Adrenal gland (tissue), 12 donors: ENCODE results near the gene DOCK6. TPM values are rescaled to one million over a fixed set of nuclear protein-coding genes. Genes with fewer than 3 reads are reported as not detected.

Experiments
- DNase-seq, 7 donors: peaks; one replicate each; pipeline ENCODE4 v3.0.0-alpha.2; 2019 to 2020
- H3K27ac ChIP-seq, 5 donors: fragments of 200-600 bp; sonication (generic) in 4 of 5; 1 replicate in 3 of 5; 2 replicates in 2 of 5; pipeline versions ENCODE4 v1.5.1 to v1.8.0; 2016 to 2020; ENCODE audit warnings: mild to moderate bottlenecking in 1 of 5
- H3K27me3 ChIP-seq: fragments of 200-600 bp; 2 replicates; pipeline ENCODE4 v1.8.0; 2021
- H3K36me3 ChIP-seq, 2 donors: fragments of 200-600 bp; replicated peaks in 1 of 2; 1 replicate in 1 of 2; 2 replicates in 1 of 2; pipeline versions ENCODE4 v1.5.1 to v1.8.0; 2018 to 2022
- H3K4me1 ChIP-seq, 2 donors: fragments of 200-600 bp; replicated peaks in 1 of 2; 1 replicate in 1 of 2; 2 replicates in 1 of 2; pipeline versions ENCODE4 v1.5.1 to v1.8.0; 2018 to 2021
- H3K4me3 ChIP-seq, 4 donors: fragments of 200-600 bp; sonication (generic) in 3 of 4; one replicate each; pipeline ENCODE4 v1.5.1; 2016 to 2018
- H3K9me3 ChIP-seq, 3 donors: fragments of 200-600 bp; sonication (generic) in 1 of 3; replicated peaks in 1 of 3; 1 replicate in 2 of 3; 2 replicates in 1 of 3; pipeline versions ENCODE4 v1.5.1 to v1.8.0; 2016 to 2021
- CTCF ChIP-seq, 6 experiments: fragments of 450-650 bp in 4 of 6; fragments of 200-600 bp in 2 of 6; sonication (generic) in 1 of 6; IDR thresholded peaks; 1 replicate in 5 of 6; 2 replicates in 1 of 6; pipeline versions ENCODE4 v1.5.1 to v1.8.0; 2016 to 2021; ENCODE audit warnings: antibody characterized with exemption in 6 of 6, mild to moderate bottlenecking in 2 of 6, moderate library complexity in 1 of 6
- POLR2A ChIP-seq, 2 donors: fragments of 450-650 bp; IDR thresholded peaks; one replicate each; pipeline ENCODE4 v1.6.1; 2017; ENCODE audit warnings: antibody characterized with exemption in 2 of 2, mild to moderate bottlenecking in 2 of 2, moderate library complexity in 1 of 2
- WGBS, 4 donors: extraction: QIAGEN DNeasy Blood & Tissue Kit in 2 of 4; methylation state at CpG; one replicate each; pipeline versions ENCODE4 v1.1.5 to v1.1.7; 2013 to 2017; 5-methylcytosine and 5-hydroxymethylcytosine counted together
- intact Hi-C, 2 donors: fragments of 100-400 bp; cut with DNase I; formaldehyde crosslinking; loops; one replicate each; pipeline versions ENCODE4 v1.14.1 to v1.15.0; 2022 to 2023
- polyA plus RNA-seq, 3 donors: library from polyadenylated mRNA; stranded (reverse); fragments of 200-250 nt in 2 of 3; fragments of 350-450 nt in 1 of 3; fragmentation: Illumina TruSeq in 1 of 3; extraction: RNeasy Lipid Tissue Mini Kit (QIAGEN cat#74804) in 1 of 3; gene quantifications; one replicate each; pipeline ENCODE4 v1.2.3, GENCODE V29; 2013 to 2014
- total RNA-seq, 9 donors: library from RNA; depleted of rRNA in 4 of 9; stranded (reverse); fragments of >200 nt in 4 of 9; fragments of 120-200 nt in 1 of 9; fragmentation: NEBNext Ultra II Directional in 1 of 9; extraction: Animal tissue kit (Norgen Biotek cat#: 25700) in 1 of 9; gene quantifications; one replicate each; pipeline versions ENCODE4 v1.1.0 to v1.2.4, GENCODE V29; 2013 to 2023
- donor health status: healthy with polysubstance abuse.
- donor health status: Bipolar disorder and iron deficiency.
- donor health status: DM: yes; HTN: yes; CAD: no.
- donor health status: DM: no; HTN: no; CAD: no.
- donor health status: DM: no; HTN: no; CAD: no.
- donor health status: DM: yes; HTN: yes; CAD: no.

DOCK6 gene
- total and polyA plus RNA-seq, 12 donors: 4.5 to 152 (median 38.3) TPM

GRCh38 chr19:11151181-11151580 is 111.1 kb downstream of the DOCK6 start:
- 70 to 80% (median 75%) methylated on average over 7 of the region's 7 CpGs for WGBS, 4 donors
- intact Hi-C loops: no loop called here
- DNase-seq: no peak
- TF ChIP-seq POLR2A (IDR thresholded peaks at IDR 0.05) (no peak), CTCF (IDR thresholded peaks at IDR 0.05) (no peak)
- Histone ChIP-seq H3K36me3 (no peaks in the 10 kb centered on the region), H3K9me3 (no peaks in the 10 kb centered on the region), H3K4me1 (peaks cover 14 to 25% of the 10 kb centered on the region in 2 donors), H3K4me3 (no peak overlapping the region), H3K27ac (peak overlapping the region in 2 of 5 donors; percentile 80 to 84), H3K27me3 (no peaks in the 10 kb centered on the region)

Other genes starting within 250 kb of the DOCK6 start
- gene LDLR, start 173.1 kb downstream of the DOCK6 start, total RNA-seq: 1,000 to 10,000 TPM in 1 of 9 donors, 100 to 1,000 TPM in 6, 10 to 100 TPM in 2; 87.2 to 2,114 (median 219) TPM
- gene LDLR, start 173.1 kb downstream of the DOCK6 start, polyA plus RNA-seq: 100 to 1,000 TPM in 2 of 3 donors, 10 to 100 TPM in 1; 35.4 to 121 (median 105) TPM
- gene SPC24, start 106.7 kb downstream of the DOCK6 start, total RNA-seq: 10 to 100 TPM in 1 of 9 donors, 1 to 10 TPM in 7, under 1 TPM in 1; 0.60 to 16.5 (median 4.9) TPM
- 1 to 10 TPM in 2 of 3 donors, under 1 TPM in 1; 0.84 to 9.8 (median 1.7) TPM for gene SPC24, start 106.7 kb downstream of the DOCK6 start, polyA plus RNA-seq
- 100 to 1,000 TPM in 7 of 9 donors, 10 to 100 TPM in 2; 23.7 to 395 (median 137) TPM for gene KANK2, start 65.0 kb downstream of the DOCK6 start, total RNA-seq
- 100 to 1,000 TPM in 1 of 3 donors, 10 to 100 TPM in 2; 44.4 to 149 (median 62.7) TPM for gene KANK2, start 65.0 kb downstream of the DOCK6 start, polyA plus RNA-seq
- gene ANGPTL8, start 22.9 kb downstream of the DOCK6 start, total RNA-seq: 1 to 10 TPM in 2 of 9 donors, under 1 TPM in 4, not detected in 3; 0.33 to 1.8 (median 0.61) TPM
- gene ANGPTL8, start 22.9 kb downstream of the DOCK6 start, polyA plus RNA-seq: 10 to 100 TPM in 1 of 3 donors, 1 to 10 TPM in 1, not detected in 1; 4.2 to 10.0 TPM
- not detected for gene TSPAN16, start 33.6 kb upstream of the DOCK6 start, total RNA-seq
- not detected for gene TSPAN16, start 33.6 kb upstream of the DOCK6 start, polyA plus RNA-seq
- 10 to 100 TPM in 6 of 9 donors, 1 to 10 TPM in 3; 4.2 to 23.9 (median 13.4) TPM for gene RAB3D, start 77.1 kb upstream of the DOCK6 start, total RNA-seq
- 1 to 10 TPM; 2.6 to 4.3 (median 3.3) TPM for gene RAB3D, start 77.1 kb upstream of the DOCK6 start, polyA plus RNA-seq
- 1,000 to 10,000 TPM in 1 of 9 donors, 100 to 1,000 TPM in 8; 185 to 1,314 (median 282) TPM for gene TMEM205, start 83.7 kb upstream of the DOCK6 start, total RNA-seq
- 100 to 1,000 TPM; 135 to 306 (median 207) TPM for gene TMEM205, start 83.7 kb upstream of the DOCK6 start, polyA plus RNA-seq
- gene CCDC159, start 84.0 kb upstream of the DOCK6 start, total RNA-seq: 10 to 100 TPM; 24.1 to 83.7 (median 57.5) TPM
- 100 to 1,000 TPM in 2 of 3 donors, 10 to 100 TPM in 1; 33.8 to 479 (median 238) TPM for gene CCDC159, start 84.0 kb upstream of the DOCK6 start, polyA plus RNA-seq
- gene PLPPR2, start 92.9 kb upstream of the DOCK6 start, total RNA-seq: 10 to 100 TPM in 8 of 9 donors, 1 to 10 TPM in 1; 8.5 to 46.8 (median 42.6) TPM
- 10 to 100 TPM; 12.1 to 57.0 (median 39.9) TPM for gene PLPPR2, start 92.9 kb upstream of the DOCK6 start, polyA plus RNA-seq
- gene SWSAP1, start 112.1 kb upstream of the DOCK6 start, total RNA-seq: 1 to 10 TPM; 2.6 to 5.5 (median 4.2) TPM
- gene SWSAP1, start 112.1 kb upstream of the DOCK6 start, polyA plus RNA-seq: 1 to 10 TPM; 2.1 to 8.4 (median 6.0) TPM
- 10 to 100 TPM; 15.7 to 37.9 (median 23.8) TPM for gene EPOR, start 121.8 kb upstream of the DOCK6 start, total RNA-seq
- 10 to 100 TPM in 2 of 3 donors, 1 to 10 TPM in 1; 6.8 to 74.0 (median 49.3) TPM for gene EPOR, start 121.8 kb upstream of the DOCK6 start, polyA plus RNA-seq
- 10 to 100 TPM; 10.3 to 63.9 (median 33.0) TPM for gene RGL3, start 156.8 kb upstream of the DOCK6 start, total RNA-seq
- 100 to 1,000 TPM in 1 of 3 donors, 10 to 100 TPM in 2; 24.2 to 207 (median 64.1) TPM for gene RGL3, start 156.8 kb upstream of the DOCK6 start, polyA plus RNA-seq
- gene ODAD3, start 172.6 kb upstream of the DOCK6 start, total RNA-seq: 1 to 10 TPM in 8 of 9 donors, under 1 TPM in 1; 0.69 to 4.7 (median 2.5) TPM
- 1 to 10 TPM; 3.1 to 7.9 (median 4.8) TPM for gene ODAD3, start 172.6 kb upstream of the DOCK6 start, polyA plus RNA-seq
- 100 to 1,000 TPM in 8 of 9 donors, 10 to 100 TPM in 1; 64.4 to 359 (median 246) TPM for gene PRKCSH, start 173.1 kb upstream of the DOCK6 start, total RNA-seq
- 100 to 1,000 TPM; 142 to 228 (median 177) TPM for gene PRKCSH, start 173.1 kb upstream of the DOCK6 start, polyA plus RNA-seq
- 1 to 10 TPM in 3 of 9 donors, under 1 TPM in 3, not detected in 3; 0.11 to 5.4 (median 0.72) TPM for gene ELAVL3, start 218.5 kb upstream of the DOCK6 start, total RNA-seq
- 1 to 10 TPM in 2 of 3 donors, under 1 TPM in 1; 0.47 to 1.5 (median 1.2) TPM for gene ELAVL3, start 218.5 kb upstream of the DOCK6 start, polyA plus RNA-seq
- 10 to 100 TPM in 6 of 9 donors, 1 to 10 TPM in 3; 4.2 to 18.4 (median 11.5) TPM for gene ZNF653, start 243.3 kb upstream of the DOCK6 start, total RNA-seq
- 10 to 100 TPM in 2 of 3 donors, 1 to 10 TPM in 1; 5.1 to 37.7 (median 23.2) TPM for gene ZNF653, start 243.3 kb upstream of the DOCK6 start, polyA plus RNA-seq